DOHH2 (cell line): Measurements from ENCODE around the gene GPD1.

ENCODE experiments used
- EZH2phosphoT487 ChIP-seq: fragments of 200-600 bp; sonication (generic); IDR thresholded peaks from 2 replicates; pipeline ENCODE4 v1.6.1; 2017; ENCODE audit warnings: borderline replicate concordance, mild to moderate bottlenecking, antibody characterized with exemption, low read length, moderate library complexity, mixed read lengths
- TF ChIP-seq, protein P1 (sequence below): fragments of 200-600 bp; sonication (generic); IDR thresholded peaks from one replicate; pipeline ENCODE4 v1.5.1; 2014; ENCODE audit warnings: antibody characterized with exemption, mild to moderate bottlenecking, low read depth, low read length; ENCODE audit not compliant: poor library complexity, severe bottlenecking

DNA sequence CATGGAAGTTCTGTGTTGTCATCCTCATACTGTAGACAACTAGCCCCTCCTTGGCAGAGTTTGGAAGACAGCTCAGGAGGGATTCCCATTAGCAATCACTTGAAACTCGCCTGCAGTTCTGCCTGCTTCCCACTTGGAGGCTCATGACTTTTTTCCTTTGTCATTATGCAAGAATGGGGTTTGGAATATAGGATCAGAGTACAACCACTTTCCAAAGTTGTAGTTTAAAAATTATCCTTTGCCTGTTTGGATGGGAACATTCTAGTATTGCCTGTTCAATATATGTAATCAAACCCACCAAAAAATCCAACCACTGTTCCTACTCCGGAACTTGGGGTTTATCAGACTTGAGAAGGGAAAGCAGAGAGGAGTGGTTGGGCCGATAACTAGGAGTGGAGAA is 2.1 kb upstream of the GPD1 start:
- TF ChIP-seq, protein P1, sequence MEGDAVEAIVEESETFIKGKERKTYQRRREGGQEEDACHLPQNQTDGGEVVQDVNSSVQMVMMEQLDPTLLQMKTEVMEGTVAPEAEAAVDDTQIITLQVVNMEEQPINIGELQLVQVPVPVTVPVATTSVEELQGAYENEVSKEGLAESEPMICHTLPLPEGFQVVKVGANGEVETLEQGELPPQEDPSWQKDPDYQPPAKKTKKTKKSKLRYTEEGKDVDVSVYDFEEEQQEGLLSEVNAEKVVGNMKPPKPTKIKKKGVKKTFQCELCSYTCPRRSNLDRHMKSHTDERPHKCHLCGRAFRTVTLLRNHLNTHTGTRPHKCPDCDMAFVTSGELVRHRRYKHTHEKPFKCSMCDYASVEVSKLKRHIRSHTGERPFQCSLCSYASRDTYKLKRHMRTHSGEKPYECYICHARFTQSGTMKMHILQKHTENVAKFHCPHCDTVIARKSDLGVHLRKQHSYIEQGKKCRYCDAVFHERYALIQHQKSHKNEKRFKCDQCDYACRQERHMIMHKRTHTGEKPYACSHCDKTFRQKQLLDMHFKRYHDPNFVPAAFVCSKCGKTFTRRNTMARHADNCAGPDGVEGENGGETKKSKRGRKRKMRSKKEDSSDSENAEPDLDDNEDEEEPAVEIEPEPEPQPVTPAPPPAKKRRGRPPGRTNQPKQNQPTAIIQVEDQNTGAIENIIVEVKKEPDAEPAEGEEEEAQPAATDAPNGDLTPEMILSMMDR: no peak
- TF ChIP-seq EZH2phosphoT487: no peak
